OCI-LY1 (cell line): ENCODE data around the gene PDE8A.

Source experiments
- EZH2 ChIP-seq: fragments of 200-600 bp; sonication (generic), shearing (Covaris generic); IDR thresholded peaks from 2 replicates; pipeline ENCODE4 v1.8.0; 2017; ENCODE audit warnings: borderline replicate concordance, mixed run types, mild to moderate bottlenecking, antibody characterized with exemption, low read length, moderate library complexity, mixed read lengths
- TF ChIP-seq, protein P1 (sequence below): fragments of 200-600 bp; sonication (generic), shearing (Covaris generic); IDR thresholded peaks from 2 replicates; pipeline ENCODE4 v1.5.1; 2017; ENCODE audit warnings: mild to moderate bottlenecking, antibody characterized with exemption, low read length, moderate library complexity, mixed read lengths

- TF ChIP-seq, protein P1, sequence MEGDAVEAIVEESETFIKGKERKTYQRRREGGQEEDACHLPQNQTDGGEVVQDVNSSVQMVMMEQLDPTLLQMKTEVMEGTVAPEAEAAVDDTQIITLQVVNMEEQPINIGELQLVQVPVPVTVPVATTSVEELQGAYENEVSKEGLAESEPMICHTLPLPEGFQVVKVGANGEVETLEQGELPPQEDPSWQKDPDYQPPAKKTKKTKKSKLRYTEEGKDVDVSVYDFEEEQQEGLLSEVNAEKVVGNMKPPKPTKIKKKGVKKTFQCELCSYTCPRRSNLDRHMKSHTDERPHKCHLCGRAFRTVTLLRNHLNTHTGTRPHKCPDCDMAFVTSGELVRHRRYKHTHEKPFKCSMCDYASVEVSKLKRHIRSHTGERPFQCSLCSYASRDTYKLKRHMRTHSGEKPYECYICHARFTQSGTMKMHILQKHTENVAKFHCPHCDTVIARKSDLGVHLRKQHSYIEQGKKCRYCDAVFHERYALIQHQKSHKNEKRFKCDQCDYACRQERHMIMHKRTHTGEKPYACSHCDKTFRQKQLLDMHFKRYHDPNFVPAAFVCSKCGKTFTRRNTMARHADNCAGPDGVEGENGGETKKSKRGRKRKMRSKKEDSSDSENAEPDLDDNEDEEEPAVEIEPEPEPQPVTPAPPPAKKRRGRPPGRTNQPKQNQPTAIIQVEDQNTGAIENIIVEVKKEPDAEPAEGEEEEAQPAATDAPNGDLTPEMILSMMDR, result no peak
- no peak for TF ChIP-seq EZH2
Measured at GRCh38 chr15:85027421-85027820, 45.8 kb downstream of the PDE8A start.
